Measurements from ENCODE around the gene TRIM8. TPM values are rescaled to one million over a fixed set of nuclear protein-coding genes. Genes with fewer than 3 reads are reported as not detected.

The TRIM8 gene
- total RNA-seq, 4 donors from 2014 or later = 27.6 to 75.9 (median 48.8) TPM

- DNase-seq = no peak
- peak overlapping the region; percentile 41 to 100 (median 98) for H3K27ac ChIP-seq
- intact Hi-C loops (cut with DNase I) = no loop called here
- no peak for TF ChIP-seq POLR2A (IDR thresholded peaks at IDR 0.05)
- no peak for TF ChIP-seq CTCF (IDR thresholded peaks at IDR 0.05)
- 35 to 41% methylated on average over 6 to 14 of the region's 25 CpGs for WGBS, 2 donors
- no peaks in the 10 kb centered on the region for H3K9me3 ChIP-seq
- H3K4me3 ChIP-seq = peak overlapping the region in 3 of 4 donors; percentile 7 to 94 (median 91)
- H3K36me3 ChIP-seq = peaks cover 0 to 33% (median 5%) of the 10 kb centered on the region in 3 donors
- no peaks in the 10 kb centered on the region for H3K27me3 ChIP-seq
- H3K4me1 ChIP-seq = peaks cover 57 to 90% (median 66%) of the 10 kb centered on the region in 3 donors
Observed at GRCh38 chr10:102648889-102649796, 4.9 kb downstream of the TRIM8 start.

- Histone ChIP-seq H3K27ac (peak overlapping the region; percentile 41 to 100 (median 98)), H3K9me3 (no peaks in the 10 kb centered on the region), H3K4me3 (peak overlapping the region in 2 of 4 donors; percentile 91 to 94), H3K27me3 (no peaks in the 10 kb centered on the region), H3K36me3 (peaks cover 0 to 42% (median 11%) of the 10 kb centered on the region in 3 donors), H3K4me1 (peaks cover 57 to 91% (median 66%) of the 10 kb centered on the region in 3 donors)
- intact Hi-C loops (cut with DNase I) = no loop called here
- DNase-seq = no peak
- 40 to 45% methylated on average over 3 to 4 of the region's 12 CpGs for WGBS, 2 donors
- TF ChIP-seq POLR2A (IDR thresholded peaks at IDR 0.05) = no peak
- no peak for TF ChIP-seq CTCF (IDR thresholded peaks at IDR 0.05)
Observed at GRCh38 chr10:102649797-102650654, 5.7 kb downstream of the TRIM8 start.

- 32 to 72% methylated on average over 4 to 5 of the region's 11 CpGs for WGBS, 2 donors
- peaks cover 0 to 50% (median 19%) of the 10 kb centered on the region in 3 donors for H3K36me3 ChIP-seq
- peaks cover 57 to 93% (median 66%) of the 10 kb centered on the region in 3 donors for H3K4me1 ChIP-seq
- H3K27ac ChIP-seq = peak overlapping the region in 3 of 4 donors; percentile 76 to 100 (median 97)
- no peak for DNase-seq
- intact Hi-C loops (cut with DNase I) = no loop called here
- H3K4me3 ChIP-seq = peak overlapping the region in 1 of 4 donors; percentile 91
- no peaks in the 10 kb centered on the region for H3K9me3 ChIP-seq
- no peaks in the 10 kb centered on the region for H3K27me3 ChIP-seq
- TF ChIP-seq POLR2A (IDR thresholded peaks at IDR 0.05) (no peak), CTCF (IDR thresholded peaks at IDR 0.05) (no peak)
Observed at GRCh38 chr10:102650655-102651454, 6.6 kb downstream of the TRIM8 start.

- no peak for DNase-seq
- intact Hi-C loops (cut with DNase I) = no loop called here
- 78 to 82% methylated on average over 7 to 9 of the region's 11 CpGs for WGBS, 2 donors
Observed at GRCh38 chr10:102651455-102652169, 7.3 kb downstream of the TRIM8 start.

More at GRCh38 chr10:102651455-102652169, 7.3 kb downstream of the TRIM8 start:
- peaks cover 7 to 58% (median 26%) of the 10 kb centered on the region in 3 donors for H3K36me3 ChIP-seq
- TF ChIP-seq POLR2A (IDR thresholded peaks at IDR 0.05) (no peak), CTCF (IDR thresholded peaks at IDR 0.05) (no peak)
- H3K27ac ChIP-seq = peak overlapping the region; percentile 14 to 100 (median 86)
- H3K4me3 ChIP-seq = peak overlapping the region in 1 of 4 donors; percentile 12
- H3K27me3 ChIP-seq = no peaks in the 10 kb centered on the region
- H3K4me1 ChIP-seq = peaks cover 51 to 90% (median 64%) of the 10 kb centered on the region in 3 donors
- H3K9me3 ChIP-seq = no peaks in the 10 kb centered on the region
